ENCODE results near the gene RUNX2. TPM values are rescaled to one million over a fixed set of nuclear protein-coding genes. Genes with fewer than 3 reads are reported as not detected.

RUNX2 gene
- polyA plus RNA-seq, 1 donor from 2014 or later: not detected

GRCh38 chr6:45487645-45488044 lies 159.5 kb downstream of the RUNX2 start:
- Histone ChIP-seq H3K9me3 (ENCODE audit: low read length) (no peaks in the 10 kb centered on the region), H3K9me2 (ENCODE audit: insufficient read depth, low read length) (no peaks in the 10 kb centered on the region), H3K27me3 (ENCODE audit: insufficient read depth, low read depth, low read length) (no peaks in the 10 kb centered on the region), H3K79me2 (replicated peaks; ENCODE audit: insufficient read depth, low read length) (no peaks in the 10 kb centered on the region), H3K9ac (ENCODE audit: low read length) (no peak overlapping the region), H3K27ac (ENCODE audit: low read length) (no peak overlapping the region), H3K4me2 (ENCODE audit: low read length) (no peak overlapping the region), H4K20me1 (ENCODE audit: insufficient read depth) (no peaks in the 10 kb centered on the region), H3F3A (ENCODE audit: insufficient read depth, low read length, poor library complexity, severe bottlenecking) (no peaks in the 10 kb centered on the region), H3K4me3 (ENCODE audit: low read length) (no peak overlapping the region), H2AFZ (ENCODE audit: low read depth, low read length) (no peak overlapping the region), H3K36me3 (ENCODE audit: insufficient read depth, low read length) (no peaks in the 10 kb centered on the region)
- TF ChIP-seq TAF1 (IDR thresholded peaks at IDR 0.05; ENCODE audit: low read depth) (no peak), POLR2AphosphoS5 (IDR thresholded peaks at IDR 0.05) (no peak), EZH2 (IDR thresholded peaks at IDR 0.05; ENCODE audit: borderline replicate concordance, insufficient read depth, low read length, poor library complexity, severe bottlenecking) (no peak), RAD21 (conservative IDR thresholded peaks at IDR 0.05) (no peak), CTCF (IDR thresholded peaks at IDR 0.05; ENCODE audit: poor library complexity, severe bottlenecking) (no peak), SMC3 (conservative IDR thresholded peaks at IDR 0.05; ENCODE audit: poor library complexity) (no peak), MXI1 (conservative IDR thresholded peaks at IDR 0.05; ENCODE audit: poor library complexity, severe bottlenecking) (no peak), REST (IDR thresholded peaks at IDR 0.05; ENCODE audit: borderline replicate concordance) (no peak)

GRCh38 chr6:45488269-45488668 lies 160.1 kb downstream of the RUNX2 start:
- no peaks in the 10 kb centered on the region for H3K36me3 ChIP-seq (ENCODE audit: insufficient read depth, low read length)
- H3K4me3 ChIP-seq (ENCODE audit: low read length): no peak overlapping the region
- H3K9me3 ChIP-seq (ENCODE audit: low read length): no peaks in the 10 kb centered on the region
- no peak for TF ChIP-seq MXI1 (conservative IDR thresholded peaks at IDR 0.05; ENCODE audit: poor library complexity, severe bottlenecking)
- TF ChIP-seq SMC3 (conservative IDR thresholded peaks at IDR 0.05; ENCODE audit: poor library complexity): no peak
- TF ChIP-seq TAF1 (IDR thresholded peaks at IDR 0.05; ENCODE audit: low read depth): no peak
- no peak for TF ChIP-seq POLR2AphosphoS5 (IDR thresholded peaks at IDR 0.05)
- no peak for TF ChIP-seq EP300 (conservative IDR thresholded peaks at IDR 0.05; ENCODE audit: poor library complexity, severe bottlenecking)
- TF ChIP-seq CTCF (IDR thresholded peaks at IDR 0.05; ENCODE audit: poor library complexity, severe bottlenecking): no peak
- no peak for TF ChIP-seq REST (IDR thresholded peaks at IDR 0.05; ENCODE audit: borderline replicate concordance)
- no peak for TF ChIP-seq RAD21 (conservative IDR thresholded peaks at IDR 0.05)
- no peak for TF ChIP-seq EZH2 (IDR thresholded peaks at IDR 0.05; ENCODE audit: borderline replicate concordance, insufficient read depth, low read length, poor library complexity, severe bottlenecking)
- H3K9me2 ChIP-seq (ENCODE audit: insufficient read depth, low read length): no peaks in the 10 kb centered on the region
- no peak overlapping the region for H3K27ac ChIP-seq (ENCODE audit: low read length)
- no peaks in the 10 kb centered on the region for H3K79me2 ChIP-seq (replicated peaks; ENCODE audit: insufficient read depth, low read length)
- no peak overlapping the region for H3K4me2 ChIP-seq (ENCODE audit: low read length)
- H3K27me3 ChIP-seq (ENCODE audit: insufficient read depth, low read depth, low read length): no peaks in the 10 kb centered on the region
- H3K9ac ChIP-seq (ENCODE audit: low read length): no peak overlapping the region
- no peak overlapping the region for H2AFZ ChIP-seq (ENCODE audit: low read depth, low read length)
- no peaks in the 10 kb centered on the region for H4K20me1 ChIP-seq (ENCODE audit: insufficient read depth)
- H3F3A ChIP-seq (ENCODE audit: insufficient read depth, low read length, poor library complexity, severe bottlenecking): no peaks in the 10 kb centered on the region
